ENCODE measurements around the gene NFAT5.
"Not testable (repeated sequence)": the region's sequence is repeated elsewhere in the genome, so short reads cannot be mapped to it uniquely, and the experiment has no call there.

Gene NFAT5

DNA sequence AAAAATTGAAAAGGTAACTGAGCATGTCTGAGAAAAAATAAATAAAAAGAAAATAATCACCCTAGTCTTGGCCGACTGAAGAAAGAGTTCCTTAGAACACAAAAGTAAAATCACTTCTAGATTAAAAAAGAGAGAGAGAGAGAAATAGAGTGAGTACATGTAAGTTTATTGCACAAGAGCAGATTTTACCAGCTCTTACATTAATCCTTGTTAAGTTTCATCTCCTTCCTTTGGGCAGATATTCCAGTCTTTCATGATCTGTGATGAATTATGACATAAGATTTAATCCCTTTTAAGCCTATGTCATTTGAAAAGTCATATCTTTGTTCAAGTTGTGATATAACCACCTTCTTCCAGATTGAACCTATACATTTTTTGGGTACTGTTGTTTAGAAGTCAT lies 54.8 kb downstream of the NFAT5 start:
- Histone ChIP-seq H4K20me1 (peaks cover 63% of the 10 kb centered on the region), H3K27me3 (no peaks in the 10 kb centered on the region), H3K9ac (no peak overlapping the region), H3K36me3 (peaks cover 12% of the 10 kb centered on the region; the same call in 1 of the 2 replicates), H3K4me2 (no peak overlapping the region), H3K4me1 (peaks cover 16% of the 10 kb centered on the region), H3K9me3 (no peaks in the 10 kb centered on the region), H3K4me3 (no peak overlapping the region), H3K27ac (no peak overlapping the region)
- TF ChIP-seq Cebpa-rat (IDR thresholded peaks at IDR 0.05) = no peak

DNA sequence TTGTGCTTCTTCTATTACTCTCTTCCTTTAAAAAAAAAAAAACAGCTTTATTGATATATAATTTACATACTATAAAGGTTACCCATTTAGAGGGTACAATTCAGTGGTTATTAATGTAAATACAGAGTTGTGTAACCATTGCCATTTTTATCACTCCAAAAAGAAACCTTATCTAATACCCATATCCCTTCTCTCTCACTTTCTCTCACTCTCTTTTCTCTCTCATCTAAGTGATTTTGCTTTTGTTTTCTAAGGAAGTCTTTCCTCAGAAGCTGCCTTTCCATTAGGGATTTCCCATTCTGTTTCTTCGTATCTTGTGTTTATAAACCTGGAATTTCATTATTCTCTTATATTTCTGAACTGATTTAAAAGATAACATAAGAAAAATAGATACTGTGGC lies 55.5 kb downstream of the NFAT5 start:
- no peaks in the 10 kb centered on the region for H3K27me3 ChIP-seq
- TF ChIP-seq Cebpa-rat (IDR thresholded peaks at IDR 0.05) = no peak
- H3K27ac ChIP-seq = no peak overlapping the region
- H3K4me2 ChIP-seq = no peak overlapping the region
- H3K9me3 ChIP-seq = no peaks in the 10 kb centered on the region
- peaks cover 20% of the 10 kb centered on the region for H3K4me1 ChIP-seq
- H3K4me3 ChIP-seq = no peak overlapping the region
- no peak overlapping the region for H3K9ac ChIP-seq
- H3K36me3 ChIP-seq = peaks cover 9% of the 10 kb centered on the region; the same call in 1 of the 2 replicates
- peaks cover 63% of the 10 kb centered on the region for H4K20me1 ChIP-seq

DNA sequence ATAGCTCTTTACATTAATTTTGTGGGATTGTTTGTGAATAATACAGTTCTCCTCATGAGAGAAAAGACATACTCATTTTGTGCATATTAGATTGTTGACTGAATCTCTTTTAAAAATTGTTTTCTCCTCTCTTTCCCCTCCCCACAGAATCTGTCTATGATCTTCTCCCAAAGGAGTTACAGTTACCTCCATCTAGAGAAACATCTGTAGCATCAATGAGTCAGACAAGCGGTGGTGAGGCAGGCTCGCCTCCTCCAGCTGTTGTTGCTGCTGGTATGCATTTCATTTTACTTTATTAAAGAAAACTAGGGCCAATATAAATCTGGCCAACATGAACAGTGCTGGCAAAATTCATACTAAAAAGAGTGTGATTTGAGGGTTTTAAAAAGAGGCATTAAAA lies 60.5 kb downstream of the NFAT5 start:
- TF ChIP-seq Cebpa-rat (IDR thresholded peaks at IDR 0.05) = no peak

DNA sequence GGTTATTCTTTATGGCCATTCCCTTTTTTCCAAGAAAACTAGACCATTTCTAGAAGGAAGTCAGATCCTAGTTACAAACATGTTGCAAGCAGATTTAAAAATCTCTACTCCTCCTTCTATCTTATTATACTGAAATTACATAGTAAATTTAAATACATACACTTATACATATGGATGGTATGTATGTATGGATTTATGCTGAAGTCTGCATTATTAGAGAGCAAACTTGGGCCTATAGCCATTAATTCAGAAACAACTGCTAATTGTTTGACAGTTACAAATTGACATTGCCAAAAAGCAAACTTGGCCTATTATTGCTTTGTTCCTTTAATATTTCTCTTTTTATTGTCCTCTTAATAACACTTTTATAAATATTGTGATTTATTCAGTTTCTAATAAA lies 67.1 kb downstream of the NFAT5 start:
- H3K4me1 ChIP-seq = no peaks in the 10 kb centered on the region
- peaks cover 55% of the 10 kb centered on the region for H3K36me3 ChIP-seq
- TF ChIP-seq Cebpa-rat (IDR thresholded peaks at IDR 0.05) = no peak

More for the DNA sequence above, 60.5 kb downstream of the NFAT5 start:
- Histone ChIP-seq H4K20me1 (peaks cover 19% of the 10 kb centered on the region), H3K27ac (no peak overlapping the region), H3K36me3 (peaks cover 23% of the 10 kb centered on the region), H3K4me2 (no peak overlapping the region), H3K4me3 (no peak overlapping the region), H3K9ac (no peak overlapping the region), H3K27me3 (no peaks in the 10 kb centered on the region), H3K9me3 (no peaks in the 10 kb centered on the region), H3K4me1 (0 out of 2 replicates have a peak, but pooled peaks cover 4% of the 10 kb centered on the region)

DNA sequence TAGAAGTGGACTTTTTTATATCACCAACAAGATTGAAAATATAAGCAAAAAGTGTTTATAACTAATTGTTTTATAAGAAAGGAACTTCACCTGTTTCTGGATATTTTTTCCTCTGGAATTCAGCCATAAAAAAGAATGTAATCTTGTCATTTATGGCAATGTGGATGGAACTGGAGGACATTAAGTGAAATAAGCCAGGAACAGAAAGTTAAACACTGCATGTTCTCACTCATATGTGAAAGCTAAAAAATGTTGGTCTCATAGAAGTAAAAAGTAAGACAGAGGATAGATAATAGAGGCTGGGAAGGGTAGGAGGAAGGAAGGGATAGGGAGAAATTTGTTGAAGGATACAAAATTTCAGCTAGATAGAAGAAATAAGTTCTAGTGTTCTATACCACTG lies 67.6 kb downstream of the NFAT5 start:
- Histone ChIP-seq H3K4me3 (no peak overlapping the region), H3K36me3 (peaks cover 58% of the 10 kb centered on the region), H3K4me1 (no peaks in the 10 kb centered on the region), H3K9ac (no peak overlapping the region), H3K9me3 (peaks cover 27% of the 10 kb centered on the region), H4K20me1 (no peaks in the 10 kb centered on the region), H3K4me2 (no peak overlapping the region), H3K27me3 (no peaks in the 10 kb centered on the region), H3K27ac (no peak overlapping the region)
- no peak for TF ChIP-seq Cebpa-rat (IDR thresholded peaks at IDR 0.05)

More for the DNA sequence above, 67.1 kb downstream of the NFAT5 start:
- no peak overlapping the region for H3K27ac ChIP-seq
- no peak overlapping the region for H3K4me2 ChIP-seq
- H3K4me3 ChIP-seq = no peak overlapping the region
- H3K9ac ChIP-seq = no peak overlapping the region
- no peaks in the 10 kb centered on the region for H4K20me1 ChIP-seq
- H3K27me3 ChIP-seq = no peaks in the 10 kb centered on the region
- peaks cover 27% of the 10 kb centered on the region for H3K9me3 ChIP-seq

DNA sequence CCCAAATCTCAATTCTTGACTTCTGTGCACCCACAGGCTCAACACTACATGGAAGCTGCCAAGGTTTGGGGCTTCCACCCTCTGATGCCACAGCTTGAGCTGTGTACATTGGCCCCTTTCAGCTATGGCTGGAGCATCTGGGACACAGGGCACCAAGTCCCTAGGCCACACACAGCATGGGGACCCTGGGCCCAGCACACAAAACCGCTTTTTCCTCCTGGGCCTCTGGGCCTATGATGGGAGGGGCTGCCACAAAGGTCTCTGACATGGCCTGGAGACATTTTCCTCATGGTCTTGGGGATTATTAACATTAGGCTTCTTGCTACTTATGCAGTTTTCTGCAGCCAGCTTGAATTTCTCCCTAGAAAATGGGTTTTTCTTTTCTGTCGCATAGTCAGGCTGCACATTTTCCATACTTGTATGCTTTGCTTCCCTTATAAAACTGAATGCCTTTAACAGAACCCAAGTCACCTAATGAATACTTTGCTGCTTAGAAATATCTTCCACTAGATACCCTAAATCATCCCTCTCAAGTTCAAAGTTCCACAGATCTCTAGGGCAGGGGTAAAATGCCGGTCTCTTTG lies 70.9 kb downstream of the NFAT5 start:
- H3K9me3 ChIP-seq = peaks cover 27% of the 10 kb centered on the region
- H4K20me1 ChIP-seq, H3K4me2 ChIP-seq, H3K9ac ChIP-seq, H3K27me3 ChIP-seq, H3K27ac ChIP-seq, H3K4me1 ChIP-seq: not testable (repeated sequence)
- peaks cover 38% of the 10 kb centered on the region for H3K36me3 ChIP-seq
- peak overlapping the region; percentile 7; the same call in 1 of the 2 replicates for H3K4me3 ChIP-seq

DNA sequence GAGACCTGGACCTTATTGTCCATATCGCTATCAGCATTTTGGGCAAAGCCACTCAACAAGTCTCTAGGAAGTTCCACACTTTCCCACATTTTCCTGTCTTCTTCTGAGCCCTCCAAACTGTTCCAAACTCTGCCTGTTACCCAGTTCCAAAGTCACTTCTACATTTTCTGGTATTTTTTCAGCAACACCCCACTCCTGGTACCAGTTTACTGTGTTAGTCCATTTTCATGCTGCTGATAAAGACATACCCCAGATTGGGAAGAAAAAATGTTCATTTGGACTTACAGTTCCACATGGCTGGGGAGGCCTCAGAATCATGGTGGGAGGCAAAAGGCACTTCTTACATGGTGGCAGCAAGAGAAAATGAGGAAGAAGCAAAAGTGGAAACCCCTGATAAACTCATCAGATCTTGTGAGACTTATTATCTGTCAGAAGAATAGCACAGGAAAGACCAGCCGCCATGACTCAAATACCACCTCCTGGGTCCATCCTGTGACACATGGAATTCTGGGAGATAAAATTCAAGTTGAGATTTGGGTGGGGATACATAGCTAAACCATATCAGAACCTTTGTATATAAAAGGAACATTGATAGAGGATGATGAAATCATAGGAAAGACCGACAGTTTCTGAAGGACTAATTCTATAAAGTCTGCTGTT lies 71.6 kb downstream of the NFAT5 start:
- H3K4me3 ChIP-seq = 0 out of 2 replicates have a peak overlapping the region, but pooled peaks have one; percentile 7
- H3K9me3 ChIP-seq = peaks cover 27% of the 10 kb centered on the region
- H3K27me3 ChIP-seq, H3K9ac ChIP-seq, H4K20me1 ChIP-seq, H3K4me1 ChIP-seq, H3K27ac ChIP-seq, H3K4me2 ChIP-seq: not testable (repeated sequence)
- peaks cover 37% of the 10 kb centered on the region for H3K36me3 ChIP-seq

DNA sequence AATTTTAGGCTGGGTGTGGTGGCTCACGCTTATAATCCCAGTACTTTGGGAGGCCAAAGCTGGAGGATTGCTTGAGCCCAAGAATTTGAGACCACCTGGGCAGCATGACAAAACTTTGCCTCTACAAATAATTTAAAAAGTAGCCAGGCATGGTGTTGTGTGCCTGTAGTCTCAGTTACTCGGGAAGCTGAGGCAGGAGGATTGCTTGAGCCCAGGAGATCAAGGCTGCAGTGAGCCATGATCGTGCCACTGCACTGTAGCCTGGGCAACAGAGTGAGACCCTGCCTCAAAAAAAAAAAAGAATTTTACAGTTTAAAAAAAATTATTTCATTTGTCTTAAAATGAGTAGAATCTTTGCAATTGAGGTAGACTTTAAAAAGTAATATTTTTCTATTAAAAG lies 78.2 kb downstream of the NFAT5 start:
- H3K27ac ChIP-seq, H4K20me1 ChIP-seq, H3K9me3 ChIP-seq, H3K4me2 ChIP-seq, H3K27me3 ChIP-seq, H3K4me3 ChIP-seq, H3K9ac ChIP-seq, H3K4me1 ChIP-seq: not testable (repeated sequence)
- H3K36me3 ChIP-seq = peaks cover 13% of the 10 kb centered on the region

DNA sequence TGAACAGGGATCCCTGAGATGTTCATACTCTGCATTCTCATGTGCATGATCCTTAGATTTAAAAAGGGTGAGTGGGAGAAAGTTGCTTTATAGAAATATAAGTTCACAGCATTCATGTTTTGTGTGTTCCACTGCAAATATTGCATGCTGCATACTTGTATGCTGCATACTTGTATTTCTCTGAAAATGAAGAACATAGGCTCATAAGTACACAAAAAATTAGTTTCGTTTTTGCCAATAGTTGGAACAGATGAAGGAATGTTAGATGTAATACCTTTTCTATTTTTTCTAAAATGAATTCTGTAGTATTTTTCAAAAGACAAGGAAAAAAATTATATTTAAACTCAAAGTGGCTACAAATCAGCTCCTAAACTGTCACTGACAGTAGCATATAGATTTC lies 79.0 kb downstream of the NFAT5 start:
- TF ChIP-seq Cebpa-rat (IDR thresholded peaks at IDR 0.05) = no peak
- Histone ChIP-seq H3K27me3 (no peaks in the 10 kb centered on the region), H3K9ac (no peak overlapping the region), H3K4me2 (no peak overlapping the region), H3K36me3 (peaks cover 13% of the 10 kb centered on the region), H3K4me3 (no peak overlapping the region), H3K4me1 (no peaks in the 10 kb centered on the region), H3K27ac (no peak overlapping the region), H4K20me1 (peaks cover 5% of the 10 kb centered on the region; the same call in 1 of the 2 replicates), H3K9me3 (no peaks in the 10 kb centered on the region)

DNA sequence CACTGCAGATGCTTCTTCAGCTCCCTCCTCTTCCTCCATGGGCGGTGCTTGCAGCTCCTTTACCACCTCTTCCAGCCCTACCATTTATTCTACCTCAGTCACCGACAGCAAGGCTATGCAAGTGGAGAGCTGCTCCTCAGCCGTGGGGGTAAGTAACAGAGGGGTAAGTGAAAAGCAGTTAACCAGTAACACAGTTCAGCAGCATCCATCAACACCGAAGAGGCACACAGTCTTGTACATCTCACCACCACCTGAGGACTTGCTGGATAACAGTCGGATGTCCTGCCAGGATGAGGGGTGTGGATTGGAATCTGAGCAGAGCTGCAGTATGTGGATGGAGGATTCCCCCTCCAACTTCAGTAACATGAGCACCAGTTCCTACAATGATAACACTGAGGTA lies 81.3 kb downstream of the NFAT5 start:
- TF ChIP-seq Cebpa-rat (IDR thresholded peaks at IDR 0.05) = no peak
- Histone ChIP-seq H4K20me1 (peaks cover 5% of the 10 kb centered on the region; the same call in 1 of the 2 replicates), H3K36me3 (peaks cover 23% of the 10 kb centered on the region)

More for the DNA sequence above, 81.3 kb downstream of the NFAT5 start:
- no peak overlapping the region for H3K4me2 ChIP-seq
- H3K9me3 ChIP-seq = no peaks in the 10 kb centered on the region
- no peaks in the 10 kb centered on the region for H3K4me1 ChIP-seq
- no peak overlapping the region for H3K9ac ChIP-seq
- no peak overlapping the region for H3K27ac ChIP-seq
- no peaks in the 10 kb centered on the region for H3K27me3 ChIP-seq
- no peak overlapping the region for H3K4me3 ChIP-seq

All from BLaER1 (cell line).